ENCODE data around the gene CHMP5.
A peak's percentile ranks its signal among the peaks of the same experiment; 100 is the strongest.

Gene CHMP5

DNA sequence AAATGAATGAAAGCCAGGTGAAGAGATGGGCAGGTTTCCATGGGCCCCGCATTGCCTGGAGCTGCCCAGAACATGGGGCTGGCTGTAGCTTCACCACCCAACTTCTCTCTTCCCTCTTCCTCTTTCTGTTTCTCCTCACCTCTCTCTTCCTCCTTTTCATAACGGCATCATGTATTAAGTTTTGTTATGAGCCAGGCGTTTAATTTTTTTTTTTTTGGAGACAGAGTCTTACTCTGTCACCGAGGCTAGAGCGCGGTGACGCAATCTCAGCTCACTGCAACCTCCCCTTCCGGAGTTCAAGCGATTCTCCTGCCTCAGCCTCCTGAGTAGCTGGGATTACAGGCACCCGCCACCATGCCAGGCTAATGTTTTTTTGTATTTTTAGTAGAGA, 37.8 kb upstream of the CHMP5 start:
- H3K9me3 ChIP-seq (ENCODE audit: control extremely low read depth in 1 of 5, control insufficient read depth in 4 of 5, insufficient read depth in 2 of 5, low read depth in 1 of 5, low read length in 4 of 5), result no peaks in the 10 kb centered on the region
- H3K36me3 ChIP-seq (ENCODE audit: control insufficient read depth in 4 of 4, insufficient read depth in 4 of 4, low read length in 3 of 4), result no peaks in the 10 kb centered on the region
- no peaks in the 10 kb centered on the region for H3K27me3 ChIP-seq (replicated peaks in 2 of 5; ENCODE audit: control insufficient read depth in 4 of 5, insufficient read depth in 5 of 5, low read length in 4 of 5)
- peak overlapping the region in 3 of 7 experiments; percentile 11 to 55 (median 26) for H3K4me3 ChIP-seq (ENCODE audit: control insufficient read depth in 1 of 7, extremely low read depth in 1 of 7, insufficient read depth in 4 of 7, low read depth in 2 of 7, low read length in 6 of 7)
- ChIA-PET CTCF (interaction anchor here (0.6 to 3.0 kb wide), 21 partner anchors 8 to 321 kb away, joined by 3 to 30 read pairs (median 6); partner anchors contain the start of genes B4GALT1 and SPINK4), POLR2A (interaction anchor here (1.7 kb wide), 1 partner anchor 37 kb away, joined by 4 read pairs; the partner anchor contains the start of genes BAG1 and CHMP5)
- peak; percentile 44 to 82 (median 81) for DNase-seq
- H3K27ac ChIP-seq (ENCODE audit: insufficient read depth in 1 of 2, low read depth in 1 of 2, low read length in 2 of 2, poor library complexity in 1 of 2, severe bottlenecking in 2 of 2), result peak overlapping the region in 1 of 2 experiments; percentile 35
- H3K4me1 ChIP-seq (ENCODE audit: control extremely low read depth in 1 of 4, control insufficient read depth in 4 of 4, insufficient read depth in 4 of 4, low read length in 3 of 4), result peaks cover 9 to 32% (median 27%) of the 10 kb centered on the region in 4 experiments
- WGBS (ENCODE audit: insufficient coverage), result 19% methylated on average over 6 of the region's 10 CpGs

DNA sequence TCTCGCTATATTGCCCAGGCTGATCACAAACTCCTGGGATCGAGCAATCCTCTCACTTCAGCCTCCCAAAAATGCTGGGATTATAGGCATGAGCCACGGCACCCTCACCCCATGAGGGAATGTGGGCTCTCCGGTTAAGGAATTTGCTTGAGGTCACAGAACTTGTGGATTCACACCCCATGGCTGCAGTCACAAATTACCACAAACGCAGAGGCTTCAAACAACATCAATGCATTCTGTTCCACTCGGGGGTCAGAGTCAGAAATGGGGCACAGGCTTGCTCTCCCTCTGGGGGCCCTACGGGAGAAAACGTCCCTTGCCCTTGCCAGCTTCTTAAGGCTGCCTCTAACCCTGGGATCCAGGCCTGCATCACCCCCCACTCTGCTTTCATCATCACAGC, 37.1 kb upstream of the CHMP5 start:
- 97% methylated on average over 8 of the region's 8 CpGs for WGBS (ENCODE audit: insufficient coverage)
- H3K9me3 ChIP-seq (ENCODE audit: control extremely low read depth in 1 of 5, control insufficient read depth in 4 of 5, insufficient read depth in 2 of 5, low read depth in 1 of 5, low read length in 4 of 5), result no peaks in the 10 kb centered on the region
- POLR2A ChIA-PET, result no interaction called here
- no peak for DNase-seq
- H3K27ac ChIP-seq (ENCODE audit: insufficient read depth in 1 of 2, low read depth in 1 of 2, low read length in 2 of 2, poor library complexity in 1 of 2, severe bottlenecking in 2 of 2), result no peak overlapping the region
- no peak overlapping the region for H3K4me3 ChIP-seq (ENCODE audit: control insufficient read depth in 1 of 7, extremely low read depth in 1 of 7, insufficient read depth in 4 of 7, low read depth in 2 of 7, low read length in 6 of 7)
- CTCF ChIA-PET, result interaction anchor here (1.2 to 3.0 kb wide), 6 partner anchors 9 to 149 kb away, joined by 3 to 30 read pairs (median 4); partner anchors contain the start of gene SPINK4
- no peaks in the 10 kb centered on the region for H3K27me3 ChIP-seq (replicated peaks in 2 of 5; ENCODE audit: control insufficient read depth in 4 of 5, insufficient read depth in 5 of 5, low read length in 4 of 5)
- H3K36me3 ChIP-seq (ENCODE audit: control insufficient read depth in 4 of 4, insufficient read depth in 4 of 4, low read length in 3 of 4), result no peaks in the 10 kb centered on the region
- H3K4me1 ChIP-seq (ENCODE audit: control extremely low read depth in 1 of 4, control insufficient read depth in 4 of 4, insufficient read depth in 4 of 4, low read length in 3 of 4), result peaks cover 9 to 32% (median 26%) of the 10 kb centered on the region in 4 experiments

DNA sequence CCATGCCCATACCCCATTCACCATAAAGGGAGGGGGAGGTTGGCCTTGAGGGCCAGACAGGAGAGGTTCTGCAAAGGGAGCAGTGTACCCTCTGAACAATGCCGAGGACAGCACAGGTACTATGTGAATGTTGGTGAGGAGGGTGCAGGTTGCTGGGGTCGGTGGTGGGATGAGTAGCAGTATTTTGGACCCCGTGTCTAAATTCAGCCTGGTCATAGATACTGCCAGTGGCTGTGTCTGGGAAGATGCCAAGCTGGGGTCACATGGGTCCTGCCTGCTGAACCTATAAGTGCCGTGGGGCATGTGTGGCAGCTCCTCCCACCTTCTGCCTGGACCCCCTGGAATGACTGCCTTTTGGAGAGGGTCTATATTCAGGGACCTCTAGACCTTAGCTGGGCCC, 36.2 kb upstream of the CHMP5 start:
- Histone ChIP-seq H3K9me3 (ENCODE audit: control extremely low read depth in 1 of 5, control insufficient read depth in 4 of 5, insufficient read depth in 2 of 5, low read depth in 1 of 5, low read length in 4 of 5) (no peaks in the 10 kb centered on the region), H3K27ac (ENCODE audit: insufficient read depth in 1 of 2, low read depth in 1 of 2, low read length in 2 of 2, poor library complexity in 1 of 2, severe bottlenecking in 2 of 2) (no peak overlapping the region), H3K36me3 (ENCODE audit: control insufficient read depth in 4 of 4, insufficient read depth in 4 of 4, low read length in 3 of 4) (no peaks in the 10 kb centered on the region), H3K4me3 (ENCODE audit: control insufficient read depth in 1 of 7, extremely low read depth in 1 of 7, insufficient read depth in 4 of 7, low read depth in 2 of 7, low read length in 6 of 7) (no peak overlapping the region), H3K27me3 (replicated peaks in 2 of 5; ENCODE audit: control insufficient read depth in 4 of 5, insufficient read depth in 5 of 5, low read length in 4 of 5) (no peaks in the 10 kb centered on the region), H3K4me1 (ENCODE audit: control extremely low read depth in 1 of 4, control insufficient read depth in 4 of 4, insufficient read depth in 4 of 4, low read length in 3 of 4) (peaks cover 9 to 32% (median 28%) of the 10 kb centered on the region in 4 experiments)
- ChIA-PET CTCF (interaction anchor here (0.7 to 1.6 kb wide), 7 partner anchors 8 to 153 kb away, joined by 3 to 4 read pairs (median 3); partner anchors contain the start of gene SPINK4), POLR2A (no interaction called here)
- WGBS (ENCODE audit: insufficient coverage), result 94% methylated on average over 3 of the region's 4 CpGs
- DNase-seq, result no peak

DNA sequence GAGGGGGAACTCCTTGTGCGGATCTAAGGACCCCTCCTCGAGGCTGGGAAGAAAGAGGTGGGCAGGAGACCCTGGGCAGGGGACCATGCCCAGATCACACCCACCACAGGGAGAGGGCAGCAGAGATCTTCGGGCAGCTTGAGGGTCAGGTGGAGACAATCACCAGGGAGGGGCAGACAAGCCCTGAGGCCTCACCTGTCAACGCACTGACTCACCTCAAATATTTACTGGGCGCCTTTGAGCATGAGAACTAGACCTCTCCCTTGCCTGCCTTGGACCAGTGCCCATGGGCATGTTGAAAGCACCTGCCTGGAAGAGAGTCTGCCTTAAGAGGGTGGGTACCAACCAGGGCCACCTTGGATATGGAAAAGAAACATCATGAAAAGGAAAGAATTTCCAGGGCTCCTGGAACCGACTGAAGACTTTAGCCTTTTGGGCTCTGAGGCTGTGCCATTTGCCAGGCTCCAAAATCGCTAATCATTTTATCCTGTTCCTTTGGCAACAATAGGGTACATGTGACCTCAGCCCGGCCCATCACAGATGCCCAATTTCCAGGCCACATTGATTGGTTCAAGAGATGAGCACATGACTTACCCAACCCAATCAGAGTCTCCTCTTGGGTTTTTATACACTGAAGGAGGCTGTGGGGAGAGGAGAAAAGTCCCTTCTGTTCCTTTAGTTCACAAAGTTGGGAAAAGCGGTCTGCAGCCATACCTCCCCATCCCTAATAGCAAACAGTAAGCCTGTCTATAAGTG, 35.3 kb upstream of the CHMP5 start:
- ChIA-PET CTCF (interaction anchor here (0.7 to 1.6 kb wide), 3 partner anchors 11 to 149 kb away, joined by 3 to 4 read pairs (median 3); partner anchors contain the start of gene SPINK4), POLR2A (no interaction called here)
- Histone ChIP-seq H3K36me3 (ENCODE audit: control insufficient read depth in 4 of 4, insufficient read depth in 4 of 4, low read length in 3 of 4) (no peaks in the 10 kb centered on the region), H3K27ac (ENCODE audit: insufficient read depth in 1 of 2, low read depth in 1 of 2, low read length in 2 of 2, poor library complexity in 1 of 2, severe bottlenecking in 2 of 2) (no peak overlapping the region), H3K27me3 (replicated peaks in 2 of 5; ENCODE audit: control insufficient read depth in 4 of 5, insufficient read depth in 5 of 5, low read length in 4 of 5) (no peaks in the 10 kb centered on the region), H3K9me3 (ENCODE audit: control extremely low read depth in 1 of 5, control insufficient read depth in 4 of 5, insufficient read depth in 2 of 5, low read depth in 1 of 5, low read length in 4 of 5) (no peaks in the 10 kb centered on the region), H3K4me3 (ENCODE audit: control insufficient read depth in 1 of 7, extremely low read depth in 1 of 7, insufficient read depth in 4 of 7, low read depth in 2 of 7, low read length in 6 of 7) (no peak overlapping the region), H3K4me1 (ENCODE audit: control extremely low read depth in 1 of 4, control insufficient read depth in 4 of 4, insufficient read depth in 4 of 4, low read length in 3 of 4) (peaks cover 9 to 40% (median 33%) of the 10 kb centered on the region in 4 experiments)
- DNase-seq, result no peak
- WGBS (ENCODE audit: insufficient coverage), result 98% methylated on average over 7 of the region's 9 CpGs

DNA sequence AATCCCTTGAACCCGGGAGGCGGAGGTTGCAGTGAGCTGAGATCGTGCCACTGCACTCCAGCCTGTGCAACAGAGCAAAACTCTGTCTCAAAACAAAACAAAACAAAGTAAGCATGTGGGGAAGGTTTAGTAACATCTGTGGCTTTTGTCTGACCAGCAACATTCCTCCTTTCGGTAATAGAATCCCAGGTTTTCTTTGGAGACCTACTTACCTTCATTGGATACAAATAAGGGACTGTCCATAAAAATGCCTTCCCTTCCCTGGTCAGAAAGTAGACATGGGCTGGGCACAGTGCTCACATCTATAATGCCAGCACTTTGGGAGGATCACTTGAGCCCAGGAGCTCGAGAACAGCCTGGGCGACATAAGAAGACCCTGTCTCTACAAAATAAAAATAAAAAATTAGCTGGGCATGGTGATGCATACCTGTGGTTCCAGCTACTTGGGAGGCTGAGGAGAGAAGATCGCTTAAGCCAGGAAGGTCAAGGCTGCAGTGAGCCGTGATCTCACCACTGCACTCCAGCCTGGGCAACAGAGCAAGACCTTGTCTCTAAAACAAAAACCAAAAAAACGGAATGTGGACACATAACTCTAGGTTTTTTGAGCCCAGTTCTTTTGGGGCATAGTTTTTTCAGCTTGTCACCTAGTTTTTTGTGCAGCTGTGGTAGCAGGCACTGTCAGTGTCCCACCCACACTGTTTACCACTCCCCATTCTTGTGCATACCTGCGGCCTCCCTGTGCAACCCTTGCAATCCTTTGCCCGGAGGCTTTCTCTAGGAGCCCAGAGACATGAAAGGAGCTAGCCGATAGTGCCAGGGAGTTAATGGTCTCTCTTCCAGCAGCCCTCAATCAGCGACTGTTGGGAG, 33.9 kb upstream of the CHMP5 start:
- DNase-seq, result no peak
- no peaks in the 10 kb centered on the region for H3K9me3 ChIP-seq (ENCODE audit: control extremely low read depth in 1 of 5, control insufficient read depth in 4 of 5, insufficient read depth in 2 of 5, low read depth in 1 of 5, low read length in 4 of 5)
- H3K4me1 ChIP-seq (ENCODE audit: control extremely low read depth in 1 of 4, control insufficient read depth in 4 of 4, insufficient read depth in 4 of 4, low read length in 3 of 4), result peaks cover 4 to 30% (median 25%) of the 10 kb centered on the region in 4 experiments
- ChIA-PET POLR2A (no interaction called here), CTCF (interaction anchor here (1.1 to 1.7 kb wide), 5 partner anchors 9 to 148 kb away, joined by 3 to 5 read pairs (median 4); partner anchors contain the start of gene SPINK4)
- H3K4me3 ChIP-seq (ENCODE audit: control insufficient read depth in 1 of 7, extremely low read depth in 1 of 7, insufficient read depth in 4 of 7, low read depth in 2 of 7, low read length in 6 of 7), result no peak overlapping the region
- H3K27ac ChIP-seq (ENCODE audit: insufficient read depth in 1 of 2, low read depth in 1 of 2, low read length in 2 of 2, poor library complexity in 1 of 2, severe bottlenecking in 2 of 2), result no peak overlapping the region
- H3K27me3 ChIP-seq (replicated peaks in 2 of 5; ENCODE audit: control insufficient read depth in 4 of 5, insufficient read depth in 5 of 5, low read length in 4 of 5), result no peaks in the 10 kb centered on the region
- no peaks in the 10 kb centered on the region for H3K36me3 ChIP-seq (ENCODE audit: control insufficient read depth in 4 of 4, insufficient read depth in 4 of 4, low read length in 3 of 4)
- WGBS (ENCODE audit: insufficient coverage), result 99% methylated on average over 9 of the region's 13 CpGs

DNA sequence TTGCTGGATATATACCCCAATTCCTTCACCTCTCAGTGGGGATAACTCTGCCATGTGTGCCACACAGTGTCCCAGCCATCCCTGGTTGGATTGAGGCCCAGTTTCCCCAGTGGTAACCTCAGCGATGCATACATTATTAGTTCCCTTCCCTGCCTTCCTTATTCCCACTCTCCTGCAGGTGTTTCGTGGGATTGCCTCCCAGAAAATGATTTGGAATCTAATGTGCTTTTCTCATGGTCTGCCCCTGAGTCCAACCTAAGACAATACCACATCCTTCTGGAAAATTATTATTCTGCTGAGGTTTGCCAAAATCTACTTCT, 33.3 kb upstream of the CHMP5 start:
- Histone ChIP-seq H3K27ac (ENCODE audit: insufficient read depth in 1 of 2, low read depth in 1 of 2, low read length in 2 of 2, poor library complexity in 1 of 2, severe bottlenecking in 2 of 2) (no peak overlapping the region), H3K4me3 (ENCODE audit: control insufficient read depth in 1 of 7, extremely low read depth in 1 of 7, insufficient read depth in 4 of 7, low read depth in 2 of 7, low read length in 6 of 7) (no peak overlapping the region), H3K36me3 (ENCODE audit: control insufficient read depth in 4 of 4, insufficient read depth in 4 of 4, low read length in 3 of 4) (no peaks in the 10 kb centered on the region), H3K4me1 (ENCODE audit: control extremely low read depth in 1 of 4, control insufficient read depth in 4 of 4, insufficient read depth in 4 of 4, low read length in 3 of 4) (peaks cover 0 to 24% (median 19%) of the 10 kb centered on the region in 4 experiments), H3K9me3 (ENCODE audit: control extremely low read depth in 1 of 5, control insufficient read depth in 4 of 5, insufficient read depth in 2 of 5, low read depth in 1 of 5, low read length in 4 of 5) (no peaks in the 10 kb centered on the region), H3K27me3 (replicated peaks in 2 of 5; ENCODE audit: control insufficient read depth in 4 of 5, insufficient read depth in 5 of 5, low read length in 4 of 5) (no peaks in the 10 kb centered on the region)
- CTCF ChIA-PET, result interaction anchor here (1.1 to 1.7 kb wide), 4 partner anchors 9 to 149 kb away, joined by 3 to 5 read pairs (median 4); partner anchors contain the start of gene SPINK4
- POLR2A ChIA-PET, result no interaction called here
- WGBS (ENCODE audit: insufficient coverage), result 100% methylated on average over 2 of the region's 2 CpGs
- no peak for DNase-seq
